Left ventricle myocardium inferior (tissue), 1 donor: ENCODE data around the gene GLIS2. TPM values are rescaled to one million over a fixed set of nuclear protein-coding genes. Genes with fewer than 3 reads are reported as not detected.
"Not testable (repeated sequence)": the region's sequence is repeated elsewhere in the genome, so short reads cannot be mapped to it uniquely, and the experiment has no call there.

ENCODE experiments used
- DNase-seq: peaks from one replicate; pipeline ENCODE4 v3.0.0-alpha.2; 2020
- H3K27ac ChIP-seq: fragments of 200-600 bp; replicated peaks from 2 replicates; pipeline ENCODE4 v1.8.0; 2021
- H3K27me3 ChIP-seq: fragments of 200-600 bp; 2 replicates; pipeline ENCODE4 v1.8.0; 2021; ENCODE audit warnings: low read depth
- H3K36me3 ChIP-seq: fragments of 200-600 bp; 2 replicates; pipeline ENCODE4 v1.8.0; 2021
- H3K4me1 ChIP-seq: fragments of 200-600 bp; 2 replicates; pipeline ENCODE4 v1.8.0; 2021
- H3K4me3 ChIP-seq: fragments of 200-600 bp; 2 replicates; pipeline ENCODE4 v1.8.0; 2021; ENCODE audit warnings: mild to moderate bottlenecking, moderate library complexity
- H3K9me3 ChIP-seq: fragments of 200-600 bp; replicated peaks from 2 replicates; pipeline ENCODE4 v1.8.0; 2021
- intact Hi-C: fragments of 100-400 bp; cut with micrococcal nuclease; formaldehyde crosslinking; loops from one replicate; pipeline ENCODE4 v1.11.0; 2022
- total RNA-seq: library from RNA; stranded (reverse); fragmentation: NEBNext Ultra II Directional; extraction: Animal tissue kit (Norgen Biotek cat#: 25700); gene quantifications from one replicate; pipeline ENCODE4 v1.2.1, GENCODE V29; 2021
- TF ChIP-seq, protein P1 (sequence below): fragments of 200-600 bp; IDR thresholded peaks from 2 replicates; pipeline ENCODE4 v1.8.0; 2021; ENCODE audit warnings: antibody characterized with exemption, mild to moderate bottlenecking, borderline replicate concordance
- donor health status: DM: no; HTN: yes; CAD: no; lungs with severe emphysema.

Gene GLIS2
- total RNA-seq, 1 donor from 2014 or later = 17.2 TPM

- intact Hi-C loops = loop anchor here (5.0 kb wide), 1 partner anchor 45 kb away; no protein-coding TSS in a partner anchor
- Histone ChIP-seq H3K27me3 (no peaks in the 10 kb centered on the region), H3K27ac (no peak overlapping the region), H3K9me3 (no peaks in the 10 kb centered on the region), H3K4me1 (peaks cover 36% of the 10 kb centered on the region), H3K4me3 (no peak overlapping the region), H3K36me3 (peaks cover 40% of the 10 kb centered on the region)
- DNase-seq = no peak
- TF ChIP-seq, protein P1, sequence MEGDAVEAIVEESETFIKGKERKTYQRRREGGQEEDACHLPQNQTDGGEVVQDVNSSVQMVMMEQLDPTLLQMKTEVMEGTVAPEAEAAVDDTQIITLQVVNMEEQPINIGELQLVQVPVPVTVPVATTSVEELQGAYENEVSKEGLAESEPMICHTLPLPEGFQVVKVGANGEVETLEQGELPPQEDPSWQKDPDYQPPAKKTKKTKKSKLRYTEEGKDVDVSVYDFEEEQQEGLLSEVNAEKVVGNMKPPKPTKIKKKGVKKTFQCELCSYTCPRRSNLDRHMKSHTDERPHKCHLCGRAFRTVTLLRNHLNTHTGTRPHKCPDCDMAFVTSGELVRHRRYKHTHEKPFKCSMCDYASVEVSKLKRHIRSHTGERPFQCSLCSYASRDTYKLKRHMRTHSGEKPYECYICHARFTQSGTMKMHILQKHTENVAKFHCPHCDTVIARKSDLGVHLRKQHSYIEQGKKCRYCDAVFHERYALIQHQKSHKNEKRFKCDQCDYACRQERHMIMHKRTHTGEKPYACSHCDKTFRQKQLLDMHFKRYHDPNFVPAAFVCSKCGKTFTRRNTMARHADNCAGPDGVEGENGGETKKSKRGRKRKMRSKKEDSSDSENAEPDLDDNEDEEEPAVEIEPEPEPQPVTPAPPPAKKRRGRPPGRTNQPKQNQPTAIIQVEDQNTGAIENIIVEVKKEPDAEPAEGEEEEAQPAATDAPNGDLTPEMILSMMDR = no peak
Observed at GRCh38 chr16:4332083-4332482, 16.2 kb downstream of the GLIS2 start.

GRCh38 chr16:4332623-4333307 is 16.9 kb downstream of the GLIS2 start:
- no peak for DNase-seq
- intact Hi-C loops = loop anchor here (5.0 kb wide), 1 partner anchor 45 kb away; no protein-coding TSS in a partner anchor
- Histone ChIP-seq H3K9me3 (no peaks in the 10 kb centered on the region), H3K27me3 (no peaks in the 10 kb centered on the region), H3K36me3 (peaks cover 46% of the 10 kb centered on the region), H3K27ac (no peak overlapping the region), H3K4me3 (no peak overlapping the region), H3K4me1 (peaks cover 29% of the 10 kb centered on the region)
- TF ChIP-seq, protein P1 = no peak

DNA sequence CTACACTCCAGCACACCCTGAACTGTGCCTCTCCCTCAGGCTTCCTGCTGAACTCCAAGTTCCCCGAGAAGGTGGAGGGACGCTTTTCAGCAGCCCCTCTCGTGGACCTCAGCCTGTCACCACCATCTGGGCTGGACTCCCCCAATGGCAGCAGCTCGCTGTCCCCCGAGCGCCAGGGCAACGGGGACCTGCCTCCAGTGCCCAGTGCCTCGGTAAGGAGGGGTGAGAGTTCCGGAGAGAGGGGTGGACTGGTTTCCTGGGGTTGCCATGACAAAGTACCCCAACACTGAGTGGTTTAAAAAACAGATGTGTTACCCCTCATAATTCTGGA is 17.4 kb downstream of the GLIS2 start:
- no peak for DNase-seq
- Histone ChIP-seq H3K9me3 (no peaks in the 10 kb centered on the region), H3K27ac (no peak overlapping the region), H3K36me3 (peaks cover 51% of the 10 kb centered on the region), H3K4me1 (peaks cover 27% of the 10 kb centered on the region), H3K4me3 (no peak overlapping the region), H3K27me3 (no peaks in the 10 kb centered on the region)
- intact Hi-C loops = loop anchor here (5.0 kb wide), 1 partner anchor 46 kb away; no protein-coding TSS in a partner anchor
- TF ChIP-seq, protein P1 = no peak

GRCh38 chr16:4333714-4334113 is 17.8 kb downstream of the GLIS2 start:
- intact Hi-C loops = loop anchor here (5.0 kb wide), 1 partner anchor 46 kb away; no protein-coding TSS in a partner anchor

GRCh38 chr16:4334724-4335495 is 19.0 kb downstream of the GLIS2 start:
- H3K4me1 ChIP-seq = peaks cover 27% of the 10 kb centered on the region
- no peak for DNase-seq
- TF ChIP-seq, protein P1 = no peak
- H3K9me3 ChIP-seq = no peaks in the 10 kb centered on the region
- H3K27me3 ChIP-seq = no peaks in the 10 kb centered on the region
- intact Hi-C loops = loop anchor here (5.0 kb wide), 1 partner anchor 48 kb away; no protein-coding TSS in a partner anchor
- no peak overlapping the region for H3K27ac ChIP-seq
- no peak overlapping the region for H3K4me3 ChIP-seq
- peaks cover 58% of the 10 kb centered on the region for H3K36me3 ChIP-seq

More at GRCh38 chr16:4333714-4334113, 17.8 kb downstream of the GLIS2 start:
- H3K36me3 ChIP-seq = peaks cover 54% of the 10 kb centered on the region
- not testable (repeated sequence) for H3K4me3 ChIP-seq, H3K27ac ChIP-seq, H3K9me3 ChIP-seq, DNase-seq, H3K27me3 ChIP-seq
- peaks cover 27% of the 10 kb centered on the region for H3K4me1 ChIP-seq
